ENCODE measurements around the gene AADACL3.
"Not testable (repeated sequence)": the region's sequence is repeated elsewhere in the genome, so short reads cannot be mapped to it uniquely, and the experiment has no call there.

AADACL3 gene, protein sequence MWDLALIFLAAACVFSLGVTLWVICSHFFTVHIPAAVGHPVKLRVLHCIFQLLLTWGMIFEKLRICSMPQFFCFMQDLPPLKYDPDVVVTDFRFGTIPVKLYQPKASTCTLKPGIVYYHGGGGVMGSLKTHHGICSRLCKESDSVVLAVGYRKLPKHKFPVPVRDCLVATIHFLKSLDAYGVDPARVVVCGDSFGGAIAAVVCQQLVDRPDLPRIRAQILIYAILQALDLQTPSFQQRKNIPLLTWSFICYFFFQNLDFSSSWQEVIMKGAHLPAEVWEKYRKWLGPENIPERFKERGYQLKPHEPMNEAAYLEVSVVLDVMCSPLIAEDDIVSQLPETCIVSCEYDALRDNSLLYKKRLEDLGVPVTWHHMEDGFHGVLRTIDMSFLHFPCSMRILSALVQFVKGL

GRCh38 chr1:12715896-12716437 is at the start of gene AADACL3:
AADACL3 (plus strand) TSS chr1:12716110; CDS start chr1:12716177, 67 bp downstream.
- Mint-ChIP-seq H3K27ac (no peak within 1 kb of the TSS), H3K27me3 (peaks cover 16% of the 10 kb centered on the region), H3K9me3 (no peaks in the 10 kb centered on the region), H3K4me3 (no peak within 1 kb of the TSS), H3K36me3 (ENCODE audit: low read depth) (no peaks in the 10 kb centered on the region), H3K4me1 (no peaks in the 10 kb centered on the region)
- DNase-seq (no peak), ATAC-seq (no peak)

GRCh38 chr1:12666141-12666735 is 49.7 kb upstream of the AADACL3 start:
- peaks cover 3% of the 10 kb centered on the region for H3K27me3 Mint-ChIP-seq
- no peak overlapping the region for H3K27ac Mint-ChIP-seq
- DNase-seq (no peak), ATAC-seq (no peak)
- no peaks in the 10 kb centered on the region for H3K9me3 Mint-ChIP-seq
- no peak overlapping the region for H3K4me3 Mint-ChIP-seq
- no peaks in the 10 kb centered on the region for H3K4me1 Mint-ChIP-seq
- H3K36me3 Mint-ChIP-seq (ENCODE audit: low read depth), result no peaks in the 10 kb centered on the region

- Mint-ChIP-seq H3K27me3 (peaks cover 9% of the 10 kb centered on the region), H3K27ac (no peak overlapping the region), H3K36me3 (ENCODE audit: low read depth) (no peaks in the 10 kb centered on the region), H3K4me3 (no peak overlapping the region), H3K4me1 (no peaks in the 10 kb centered on the region), H3K9me3 (no peaks in the 10 kb centered on the region)
- DNase-seq (no peak), ATAC-seq (no peak)
These were observed 46.3 kb upstream of the AADACL3 start for GRCh38 chr1:12669529-12670068.

- no peak for ATAC-seq
- Mint-ChIP-seq H3K9me3 (no peaks in the 10 kb centered on the region), H3K27me3 (peaks cover 17% of the 10 kb centered on the region), H3K4me3 (no peak overlapping the region), H3K4me1 (no peaks in the 10 kb centered on the region), H3K36me3 (ENCODE audit: low read depth) (no peaks in the 10 kb centered on the region), H3K27ac (no peak overlapping the region)
- no peak for DNase-seq
These were observed 41.6 kb upstream of the AADACL3 start for GRCh38 chr1:12674358-12674757.

DNA sequence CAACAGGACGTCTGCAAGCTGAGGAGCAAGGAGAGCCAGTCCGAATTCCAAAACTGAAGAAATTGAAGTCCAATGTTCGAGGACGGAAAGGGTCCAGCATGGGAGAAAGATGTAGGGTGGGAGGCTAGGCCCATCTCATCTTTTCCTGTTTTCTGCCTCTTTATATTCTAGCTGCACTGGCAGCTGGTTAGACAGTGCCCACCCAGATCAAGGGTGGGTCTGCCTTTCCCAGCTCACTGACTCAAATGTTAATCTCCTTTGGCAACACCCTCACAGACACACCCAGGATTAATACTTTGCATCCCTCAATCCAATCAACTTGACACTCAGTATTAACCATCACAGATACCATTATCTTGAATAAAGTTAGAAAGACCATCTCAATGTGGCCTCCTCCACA is 39.8 kb upstream of the AADACL3 start:
- not testable (repeated sequence) for DNase-seq; ATAC-seq; H3K36me3 Mint-ChIP-seq (ENCODE audit: low read depth); H3K27ac Mint-ChIP-seq; H3K4me3 Mint-ChIP-seq; H3K4me1 Mint-ChIP-seq; H3K9me3 Mint-ChIP-seq
- peaks cover 23% of the 10 kb centered on the region for H3K27me3 Mint-ChIP-seq

DNA sequence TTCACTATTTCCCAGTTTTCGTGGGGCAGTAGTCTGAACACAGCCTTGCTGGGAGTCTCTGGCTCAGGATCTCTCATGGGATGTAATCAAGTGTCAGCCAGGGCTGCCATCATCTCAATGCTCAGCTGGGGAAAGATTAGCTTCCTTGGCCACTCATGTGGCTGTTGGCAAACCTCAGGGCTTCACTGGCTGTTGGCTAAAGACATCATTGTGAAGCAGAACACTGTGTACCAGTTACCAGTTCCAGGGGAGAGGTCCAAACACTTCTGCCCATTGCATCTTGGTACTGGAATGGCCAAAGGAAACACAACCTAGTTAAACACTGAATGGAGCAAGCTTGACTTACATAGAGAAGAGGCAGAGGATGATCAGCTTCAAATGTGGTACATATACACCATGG is 38.3 kb upstream of the AADACL3 start:
- H3K4me3 Mint-ChIP-seq, result no peak overlapping the region
- H3K9me3 Mint-ChIP-seq, result peaks cover 7% of the 10 kb centered on the region
- ATAC-seq, result no peak
- H3K27me3 Mint-ChIP-seq, result peaks cover 20% of the 10 kb centered on the region
- H3K36me3 Mint-ChIP-seq (ENCODE audit: low read depth), result no peaks in the 10 kb centered on the region
- H3K4me1 Mint-ChIP-seq, result no peaks in the 10 kb centered on the region
- DNase-seq, result no peak
- H3K27ac Mint-ChIP-seq, result no peak overlapping the region

GRCh38 chr1:12678350-12678749 is 37.6 kb upstream of the AADACL3 start:
- Mint-ChIP-seq H3K27ac (no peak overlapping the region), H3K4me1 (no peaks in the 10 kb centered on the region), H3K9me3 (peaks cover 7% of the 10 kb centered on the region), H3K36me3 (ENCODE audit: low read depth) (no peaks in the 10 kb centered on the region), H3K4me3 (no peak overlapping the region), H3K27me3 (peaks cover 23% of the 10 kb centered on the region)
- DNase-seq (no peak), ATAC-seq (no peak)

GRCh38 chr1:12678820-12679219 is 37.1 kb upstream of the AADACL3 start:
- peaks cover 7% of the 10 kb centered on the region for H3K9me3 Mint-ChIP-seq
- H3K36me3 Mint-ChIP-seq (ENCODE audit: low read depth), result no peaks in the 10 kb centered on the region
- no peak overlapping the region for H3K4me3 Mint-ChIP-seq
- DNase-seq (no peak), ATAC-seq (no peak)
- H3K4me1 Mint-ChIP-seq, result no peaks in the 10 kb centered on the region
- peaks cover 25% of the 10 kb centered on the region for H3K27me3 Mint-ChIP-seq
- no peak overlapping the region for H3K27ac Mint-ChIP-seq

DNA sequence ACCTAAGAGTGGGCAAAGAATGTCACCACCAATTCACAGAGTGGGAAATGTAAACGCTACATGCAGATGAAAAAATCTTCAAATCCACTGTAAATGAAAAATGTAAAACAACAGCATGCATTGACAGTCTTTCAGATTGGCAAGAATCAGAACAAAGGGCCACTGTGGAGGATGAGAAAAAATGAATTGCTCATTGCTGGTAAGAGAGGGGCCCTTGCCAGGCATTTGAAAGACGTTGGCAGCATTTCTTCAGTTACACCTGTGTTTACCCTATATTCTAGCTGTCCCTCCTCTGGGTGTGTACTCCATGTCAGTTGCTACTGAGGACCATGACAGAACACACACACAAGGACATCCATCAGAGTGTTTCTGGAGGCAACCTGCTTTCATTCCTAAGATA is 25.8 kb upstream of the AADACL3 start:
- Mint-ChIP-seq H3K27me3 (peaks cover 8% of the 10 kb centered on the region), H3K4me3 (no peak overlapping the region), H3K36me3 (ENCODE audit: low read depth) (no peaks in the 10 kb centered on the region), H3K9me3 (no peaks in the 10 kb centered on the region), H3K27ac (no peak overlapping the region), H3K4me1 (no peaks in the 10 kb centered on the region)
- DNase-seq (no peak), ATAC-seq (no peak)

DNA sequence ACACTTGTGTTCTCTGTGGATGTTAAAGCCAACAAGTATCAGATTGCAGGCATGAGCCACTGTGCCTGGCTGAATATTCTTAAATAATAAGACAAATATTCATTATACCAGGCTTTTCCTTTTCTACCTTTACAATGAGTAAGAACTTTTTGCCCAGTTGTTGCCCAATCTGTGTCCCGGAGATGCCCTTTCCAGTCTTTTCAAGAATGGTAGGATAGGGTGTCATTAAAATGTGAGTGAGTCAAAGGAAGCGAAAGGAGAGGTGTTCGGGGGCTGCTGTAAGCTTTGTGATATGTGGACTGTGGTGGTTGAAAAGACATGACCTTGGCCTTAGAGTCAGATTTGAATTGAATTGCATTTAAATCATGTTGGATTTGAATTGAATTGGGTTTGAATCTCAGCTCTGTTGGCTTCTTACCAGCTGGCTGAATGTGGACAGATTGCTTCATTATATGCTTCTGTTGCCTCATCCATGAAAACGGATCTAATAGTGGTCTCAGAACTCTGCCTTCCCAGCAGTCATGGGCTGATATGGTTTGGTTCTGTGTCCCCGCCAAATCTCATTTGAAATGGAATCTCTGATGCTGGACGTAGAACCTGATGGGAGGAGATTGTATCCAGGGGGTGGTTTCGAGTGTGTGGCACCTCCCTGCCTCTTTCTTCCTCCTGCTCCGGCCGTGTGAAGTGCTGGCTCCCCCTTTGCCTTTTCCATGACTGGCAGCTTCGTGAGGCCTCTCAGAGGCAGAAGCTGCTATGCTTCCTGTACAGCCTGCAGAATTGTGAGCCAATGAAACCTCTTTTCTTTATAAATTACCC is 22.7 kb upstream of the AADACL3 start:
- H3K36me3 Mint-ChIP-seq (ENCODE audit: low read depth), result no peaks in the 10 kb centered on the region
- H3K4me1 Mint-ChIP-seq, result no peaks in the 10 kb centered on the region
- H3K27ac Mint-ChIP-seq, result no peak overlapping the region
- peaks cover 8% of the 10 kb centered on the region for H3K27me3 Mint-ChIP-seq
- ATAC-seq (no peak), DNase-seq (no peak)
- no peak overlapping the region for H3K4me3 Mint-ChIP-seq
- H3K9me3 Mint-ChIP-seq, result no peaks in the 10 kb centered on the region

GRCh38 chr1:12696658-12697057 is 19.3 kb upstream of the AADACL3 start:
- ATAC-seq, result no peak
- H3K27me3 Mint-ChIP-seq, result peaks cover 8% of the 10 kb centered on the region
- DNase-seq, result no peak
- H3K4me3 Mint-ChIP-seq, result no peak overlapping the region
- H3K9me3 Mint-ChIP-seq, result no peaks in the 10 kb centered on the region
- H3K4me1 Mint-ChIP-seq, result no peaks in the 10 kb centered on the region
- H3K27ac Mint-ChIP-seq, result no peak overlapping the region
- no peaks in the 10 kb centered on the region for H3K36me3 Mint-ChIP-seq (ENCODE audit: low read depth)

DNA sequence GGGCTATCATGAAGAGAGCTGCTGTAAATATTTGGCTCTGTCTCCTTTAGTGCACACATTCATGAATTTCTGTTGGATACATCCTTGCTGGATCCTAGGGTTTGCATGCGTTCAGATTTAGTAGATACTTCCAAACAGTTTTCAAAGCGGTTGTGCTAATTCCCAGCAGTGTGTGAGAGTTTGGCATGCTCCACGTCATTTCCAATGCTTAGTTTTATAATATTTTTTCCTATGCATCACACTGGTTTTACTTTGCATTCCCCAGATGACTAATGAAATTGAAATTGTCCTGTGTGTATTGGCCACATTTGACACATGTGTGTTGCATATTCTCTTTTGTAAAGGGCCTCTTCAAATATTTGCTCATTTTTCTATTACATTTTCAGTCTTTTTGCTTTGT is 18.5 kb upstream of the AADACL3 start:
- peaks cover 8% of the 10 kb centered on the region for H3K27me3 Mint-ChIP-seq
- no peak overlapping the region for H3K4me3 Mint-ChIP-seq

DNA sequence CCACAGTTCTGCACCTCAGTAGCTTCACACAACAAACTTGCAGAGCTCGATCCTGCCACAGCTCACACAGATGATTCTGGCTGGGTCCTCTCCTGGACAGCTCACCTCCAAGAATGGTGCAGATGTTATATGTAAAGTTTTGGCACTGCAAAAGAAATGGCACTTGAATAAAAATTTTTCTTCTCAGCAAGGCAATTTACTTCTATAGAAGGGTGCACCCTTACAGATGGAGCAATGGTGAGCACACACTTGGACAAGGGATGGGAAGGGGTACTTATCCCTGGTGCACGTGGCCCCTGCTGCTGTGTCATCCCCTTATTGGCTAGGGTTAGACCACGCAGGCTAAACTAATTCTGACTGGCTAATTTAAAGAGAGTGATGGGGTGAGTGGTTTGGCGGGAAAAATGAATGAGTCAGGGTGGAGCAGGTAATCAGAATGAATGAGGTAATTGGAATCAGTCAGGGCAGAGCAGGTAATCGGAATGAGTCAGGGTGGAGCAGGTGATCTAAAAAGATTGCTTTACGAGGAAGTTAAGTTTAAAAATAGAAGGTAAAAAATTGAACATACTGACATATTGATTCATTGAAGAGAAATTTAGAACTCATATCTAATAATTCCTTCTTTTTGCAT is 12.0 kb upstream of the AADACL3 start:
- Mint-ChIP-seq H3K9me3 (peaks cover 15% of the 10 kb centered on the region), H3K27ac (no peak overlapping the region), H3K4me3 (no peak overlapping the region), H3K27me3 (peaks cover 6% of the 10 kb centered on the region), H3K4me1 (no peaks in the 10 kb centered on the region), H3K36me3 (ENCODE audit: low read depth) (no peaks in the 10 kb centered on the region)
- DNase-seq (no peak), ATAC-seq (no peak)

More for the DNA sequence above, 18.5 kb upstream of the AADACL3 start:
- no peak overlapping the region for H3K27ac Mint-ChIP-seq
- DNase-seq, result no peak
- H3K9me3 Mint-ChIP-seq, result no peaks in the 10 kb centered on the region
- no peak for ATAC-seq
- H3K4me1 Mint-ChIP-seq, result no peaks in the 10 kb centered on the region
- H3K36me3 Mint-ChIP-seq (ENCODE audit: low read depth), result no peaks in the 10 kb centered on the region

- H3K36me3 Mint-ChIP-seq (ENCODE audit: low read depth), result no peaks in the 10 kb centered on the region
- no peak for DNase-seq
- H3K27me3 Mint-ChIP-seq, result peaks cover 8% of the 10 kb centered on the region
- no peak overlapping the region for H3K4me3 Mint-ChIP-seq
- no peaks in the 10 kb centered on the region for H3K4me1 Mint-ChIP-seq
- ATAC-seq, result no peak
- peaks cover 15% of the 10 kb centered on the region for H3K9me3 Mint-ChIP-seq
- no peak overlapping the region for H3K27ac Mint-ChIP-seq
These were observed 9.8 kb upstream of the AADACL3 start for GRCh38 chr1:12706061-12706460.

Measured in activated naive CD8-positive, alpha-beta T cell treated with anti-CD3 and anti-CD28 coated beads, Interleukin-2, amount 50 U/mL, for 24 hours (primary cell).